Measurements from ENCODE around the gene ANKH. TPM values are rescaled to one million over a fixed set of nuclear protein-coding genes. Genes with fewer than 3 reads are reported as not detected.

The ANKH gene
- polyA plus RNA-seq, 1 donor from 2014 or later: 9.9 TPM

DNA sequence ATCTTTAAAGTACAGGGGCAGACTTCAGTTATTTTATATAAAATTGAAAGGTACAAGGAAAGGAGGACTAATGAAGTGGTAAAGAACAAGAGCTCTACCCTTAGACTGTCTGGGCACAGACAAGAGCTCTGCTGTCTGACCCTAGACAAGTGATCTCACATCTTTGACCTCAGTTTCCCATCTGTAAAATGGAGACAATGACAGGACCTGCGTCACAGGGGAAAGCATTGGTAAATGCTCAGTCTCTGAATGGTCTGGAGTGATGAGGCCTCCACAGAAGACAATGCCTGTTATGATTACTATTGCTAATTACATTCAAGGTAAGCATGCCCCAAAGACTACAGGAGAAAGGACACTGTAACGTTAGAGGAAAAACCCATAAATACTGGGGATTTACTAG, 37.5 kb downstream of the ANKH start:
- Histone ChIP-seq H3K9me3 (ENCODE audit: low read length) (no peaks in the 10 kb centered on the region), H3K79me2 (replicated peaks; ENCODE audit: insufficient read depth, low read length) (no peaks in the 10 kb centered on the region), H3F3A (ENCODE audit: insufficient read depth, low read length, poor library complexity, severe bottlenecking) (no peaks in the 10 kb centered on the region), H3K27ac (ENCODE audit: low read length) (no peak overlapping the region), H3K27me3 (ENCODE audit: insufficient read depth, low read depth, low read length) (no peaks in the 10 kb centered on the region), H3K36me3 (ENCODE audit: insufficient read depth, low read length) (no peaks in the 10 kb centered on the region), H2AFZ (ENCODE audit: low read depth, low read length) (no peak overlapping the region), H3K9ac (ENCODE audit: low read length) (no peak overlapping the region), H3K4me3 (ENCODE audit: low read length) (no peak overlapping the region), H3K4me2 (ENCODE audit: low read length) (no peak overlapping the region), H3K9me2 (ENCODE audit: insufficient read depth, low read length) (no peaks in the 10 kb centered on the region), H4K20me1 (ENCODE audit: insufficient read depth) (no peaks in the 10 kb centered on the region)
- TF ChIP-seq EZH2 (IDR thresholded peaks at IDR 0.05; ENCODE audit: borderline replicate concordance, insufficient read depth, low read length, poor library complexity, severe bottlenecking): no peak
- TF ChIP-seq RAD21 (conservative IDR thresholded peaks at IDR 0.05): no peak
- TF ChIP-seq, protein P1, sequence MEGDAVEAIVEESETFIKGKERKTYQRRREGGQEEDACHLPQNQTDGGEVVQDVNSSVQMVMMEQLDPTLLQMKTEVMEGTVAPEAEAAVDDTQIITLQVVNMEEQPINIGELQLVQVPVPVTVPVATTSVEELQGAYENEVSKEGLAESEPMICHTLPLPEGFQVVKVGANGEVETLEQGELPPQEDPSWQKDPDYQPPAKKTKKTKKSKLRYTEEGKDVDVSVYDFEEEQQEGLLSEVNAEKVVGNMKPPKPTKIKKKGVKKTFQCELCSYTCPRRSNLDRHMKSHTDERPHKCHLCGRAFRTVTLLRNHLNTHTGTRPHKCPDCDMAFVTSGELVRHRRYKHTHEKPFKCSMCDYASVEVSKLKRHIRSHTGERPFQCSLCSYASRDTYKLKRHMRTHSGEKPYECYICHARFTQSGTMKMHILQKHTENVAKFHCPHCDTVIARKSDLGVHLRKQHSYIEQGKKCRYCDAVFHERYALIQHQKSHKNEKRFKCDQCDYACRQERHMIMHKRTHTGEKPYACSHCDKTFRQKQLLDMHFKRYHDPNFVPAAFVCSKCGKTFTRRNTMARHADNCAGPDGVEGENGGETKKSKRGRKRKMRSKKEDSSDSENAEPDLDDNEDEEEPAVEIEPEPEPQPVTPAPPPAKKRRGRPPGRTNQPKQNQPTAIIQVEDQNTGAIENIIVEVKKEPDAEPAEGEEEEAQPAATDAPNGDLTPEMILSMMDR (IDR thresholded peaks at IDR 0.05; ENCODE audit: poor library complexity, severe bottlenecking): no peak
- TF ChIP-seq, protein P2, sequence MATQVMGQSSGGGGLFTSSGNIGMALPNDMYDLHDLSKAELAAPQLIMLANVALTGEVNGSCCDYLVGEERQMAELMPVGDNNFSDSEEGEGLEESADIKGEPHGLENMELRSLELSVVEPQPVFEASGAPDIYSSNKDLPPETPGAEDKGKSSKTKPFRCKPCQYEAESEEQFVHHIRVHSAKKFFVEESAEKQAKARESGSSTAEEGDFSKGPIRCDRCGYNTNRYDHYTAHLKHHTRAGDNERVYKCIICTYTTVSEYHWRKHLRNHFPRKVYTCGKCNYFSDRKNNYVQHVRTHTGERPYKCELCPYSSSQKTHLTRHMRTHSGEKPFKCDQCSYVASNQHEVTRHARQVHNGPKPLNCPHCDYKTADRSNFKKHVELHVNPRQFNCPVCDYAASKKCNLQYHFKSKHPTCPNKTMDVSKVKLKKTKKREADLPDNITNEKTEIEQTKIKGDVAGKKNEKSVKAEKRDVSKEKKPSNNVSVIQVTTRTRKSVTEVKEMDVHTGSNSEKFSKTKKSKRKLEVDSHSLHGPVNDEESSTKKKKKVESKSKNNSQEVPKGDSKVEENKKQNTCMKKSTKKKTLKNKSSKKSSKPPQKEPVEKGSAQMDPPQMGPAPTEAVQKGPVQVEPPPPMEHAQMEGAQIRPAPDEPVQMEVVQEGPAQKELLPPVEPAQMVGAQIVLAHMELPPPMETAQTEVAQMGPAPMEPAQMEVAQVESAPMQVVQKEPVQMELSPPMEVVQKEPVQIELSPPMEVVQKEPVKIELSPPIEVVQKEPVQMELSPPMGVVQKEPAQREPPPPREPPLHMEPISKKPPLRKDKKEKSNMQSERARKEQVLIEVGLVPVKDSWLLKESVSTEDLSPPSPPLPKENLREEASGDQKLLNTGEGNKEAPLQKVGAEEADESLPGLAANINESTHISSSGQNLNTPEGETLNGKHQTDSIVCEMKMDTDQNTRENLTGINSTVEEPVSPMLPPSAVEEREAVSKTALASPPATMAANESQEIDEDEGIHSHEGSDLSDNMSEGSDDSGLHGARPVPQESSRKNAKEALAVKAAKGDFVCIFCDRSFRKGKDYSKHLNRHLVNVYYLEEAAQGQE (IDR thresholded peaks at IDR 0.05; ENCODE audit: borderline replicate concordance): no peak
- no peak for TF ChIP-seq EP300 (conservative IDR thresholded peaks at IDR 0.05; ENCODE audit: poor library complexity, severe bottlenecking)

DNA sequence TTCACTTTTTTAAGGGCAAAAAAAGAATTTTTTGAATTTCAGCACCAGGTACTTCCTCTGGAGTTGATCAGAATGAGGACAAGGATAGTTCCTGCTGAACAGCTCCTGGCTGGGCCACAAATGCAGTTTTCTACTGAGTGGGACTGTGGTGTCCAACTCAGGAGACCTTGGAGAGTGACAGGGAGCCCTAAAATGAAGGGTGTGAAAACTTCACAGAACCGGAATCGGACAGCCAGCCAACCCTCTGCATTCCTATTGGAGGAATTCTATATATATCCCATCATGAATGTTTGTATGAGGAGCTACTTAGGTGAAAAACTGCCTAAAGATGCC, 40.6 kb downstream of the ANKH start:
- H3K27me3 ChIP-seq (ENCODE audit: insufficient read depth, low read depth, low read length): no peaks in the 10 kb centered on the region
- H3K9me3 ChIP-seq (ENCODE audit: low read length): no peaks in the 10 kb centered on the region
- TF ChIP-seq SMC3 (conservative IDR thresholded peaks at IDR 0.05; ENCODE audit: poor library complexity) (no peak), EP300 (conservative IDR thresholded peaks at IDR 0.05; ENCODE audit: poor library complexity, severe bottlenecking) (no peak), EZH2 (IDR thresholded peaks at IDR 0.05; ENCODE audit: borderline replicate concordance, insufficient read depth, low read length, poor library complexity, severe bottlenecking) (no peak), MXI1 (conservative IDR thresholded peaks at IDR 0.05; ENCODE audit: poor library complexity, severe bottlenecking) (no peak), RAD21 (conservative IDR thresholded peaks at IDR 0.05) (no peak)
- TF ChIP-seq, protein P1 (IDR thresholded peaks at IDR 0.05; ENCODE audit: poor library complexity, severe bottlenecking): no peak

More for the DNA sequence above, 40.6 kb downstream of the ANKH start:
- Histone ChIP-seq H4K20me1 (ENCODE audit: insufficient read depth) (no peaks in the 10 kb centered on the region), H3K4me2 (ENCODE audit: low read length) (no peak overlapping the region), H3K79me2 (replicated peaks; ENCODE audit: insufficient read depth, low read length) (no peaks in the 10 kb centered on the region), H3K4me3 (ENCODE audit: low read length) (no peak overlapping the region), H2AFZ (ENCODE audit: low read depth, low read length) (no peak overlapping the region), H3K9ac (ENCODE audit: low read length) (no peak overlapping the region), H3K9me2 (ENCODE audit: insufficient read depth, low read length) (no peaks in the 10 kb centered on the region), H3K36me3 (ENCODE audit: insufficient read depth, low read length) (no peaks in the 10 kb centered on the region), H3F3A (ENCODE audit: insufficient read depth, low read length, poor library complexity, severe bottlenecking) (no peaks in the 10 kb centered on the region), H3K27ac (ENCODE audit: low read length) (no peak overlapping the region)

All from neural cell (in vitro differentiated cells).